Adrenal gland (tissue), 5 donors: ENCODE measurements around the gene AGR2.

Experiments used
- POLR2A ChIP-seq, 2 donors: fragments of 450-650 bp; IDR thresholded peaks; one replicate each; pipeline ENCODE4 v1.6.1; 2017; ENCODE audit warnings: antibody characterized with exemption in 2 of 2, mild to moderate bottlenecking in 2 of 2, moderate library complexity in 1 of 2
- TF ChIP-seq, protein P1 (sequence below), 6 experiments: fragments of 450-650 bp in 4 of 6; fragments of 200-600 bp in 2 of 6; sonication (generic) in 1 of 6; IDR thresholded peaks; 1 replicate in 5 of 6; 2 replicates in 1 of 6; pipeline versions ENCODE4 v1.5.1 to v1.8.0; 2016 to 2021; ENCODE audit warnings: antibody characterized with exemption in 6 of 6, mild to moderate bottlenecking in 2 of 6, moderate library complexity in 1 of 6
- donor health status: DM: no; HTN: no; CAD: no.

DNA sequence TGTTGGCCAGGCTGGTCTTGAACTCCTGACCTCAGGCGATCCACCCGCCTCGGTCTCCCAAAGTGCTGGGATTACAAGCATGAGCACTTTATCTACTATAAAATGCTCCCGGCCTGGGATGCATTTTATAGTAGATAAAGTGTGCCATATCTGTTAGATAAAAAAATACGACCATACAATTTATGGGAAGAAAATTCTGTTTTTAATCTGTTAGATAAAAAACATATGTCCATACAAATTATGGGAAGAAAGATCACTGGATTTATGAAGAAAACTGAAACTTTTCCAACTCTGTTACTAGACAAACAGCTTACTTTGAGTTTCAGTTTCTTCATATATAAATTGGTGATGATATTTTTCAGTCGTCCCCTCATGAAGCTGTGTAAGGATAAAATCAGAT lies 46.8 kb downstream of the AGR2 start:
- TF ChIP-seq, protein P1, sequence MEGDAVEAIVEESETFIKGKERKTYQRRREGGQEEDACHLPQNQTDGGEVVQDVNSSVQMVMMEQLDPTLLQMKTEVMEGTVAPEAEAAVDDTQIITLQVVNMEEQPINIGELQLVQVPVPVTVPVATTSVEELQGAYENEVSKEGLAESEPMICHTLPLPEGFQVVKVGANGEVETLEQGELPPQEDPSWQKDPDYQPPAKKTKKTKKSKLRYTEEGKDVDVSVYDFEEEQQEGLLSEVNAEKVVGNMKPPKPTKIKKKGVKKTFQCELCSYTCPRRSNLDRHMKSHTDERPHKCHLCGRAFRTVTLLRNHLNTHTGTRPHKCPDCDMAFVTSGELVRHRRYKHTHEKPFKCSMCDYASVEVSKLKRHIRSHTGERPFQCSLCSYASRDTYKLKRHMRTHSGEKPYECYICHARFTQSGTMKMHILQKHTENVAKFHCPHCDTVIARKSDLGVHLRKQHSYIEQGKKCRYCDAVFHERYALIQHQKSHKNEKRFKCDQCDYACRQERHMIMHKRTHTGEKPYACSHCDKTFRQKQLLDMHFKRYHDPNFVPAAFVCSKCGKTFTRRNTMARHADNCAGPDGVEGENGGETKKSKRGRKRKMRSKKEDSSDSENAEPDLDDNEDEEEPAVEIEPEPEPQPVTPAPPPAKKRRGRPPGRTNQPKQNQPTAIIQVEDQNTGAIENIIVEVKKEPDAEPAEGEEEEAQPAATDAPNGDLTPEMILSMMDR (IDR thresholded peaks at IDR 0.05), result no peak
- TF ChIP-seq POLR2A (IDR thresholded peaks at IDR 0.05), result no peak
